ENCODE measurements around the gene CAPN7. TPM values are rescaled to one million over a fixed set of nuclear protein-coding genes. Genes with fewer than 3 reads are reported as not detected.
"Not testable (repeated sequence)": the region's sequence is repeated elsewhere in the genome, so short reads cannot be mapped to it uniquely, and the experiment has no call there.

CAPN7 gene
- polyA plus RNA-seq, 3 donors = 11.7 to 20.8 (median 14.7) TPM

- no peaks in the 10 kb centered on the region for H3K9me3 Mint-ChIP-seq
- intact Hi-C loops (cut with micrococcal nuclease) = no loop called here
Measured at GRCh38 chr3:15185404-15185803, 20.6 kb upstream of the CAPN7 start.

GRCh38 chr3:15186101-15186476 is 20.0 kb upstream of the CAPN7 start:
- Histone ChIP-seq H2AFZ (ENCODE audit: insufficient read depth, low read depth, low read length, poor library complexity, severe bottlenecking) (no peak overlapping the region), H3K79me2 (ENCODE audit: insufficient read depth, low read length) (no peaks in the 10 kb centered on the region), H3K36me3 (replicated peaks in 1 of 2; ENCODE audit: control insufficient read depth in 1 of 2, insufficient read depth in 2 of 2, low read length in 2 of 2) (no peaks in the 10 kb centered on the region), H3K4me3 (replicated peaks in 1 of 3; ENCODE audit: low read depth in 2 of 3, low read length in 3 of 3) (no peak overlapping the region), H3K27ac (ENCODE audit: low read depth in 1 of 2, low read length in 2 of 2) (no peak overlapping the region), H3K27me3 (ENCODE audit: control insufficient read depth in 2 of 2, insufficient read depth in 2 of 2, low read length in 2 of 2) (no peaks in the 10 kb centered on the region), H3K4me1 (ENCODE audit: control insufficient read depth in 1 of 2, insufficient read depth in 2 of 2, low read length in 2 of 2) (no peaks in the 10 kb centered on the region), H3K9ac (ENCODE audit: insufficient read depth, low read length, poor library complexity, severe bottlenecking) (no peak overlapping the region), H4K20me1 (ENCODE audit: insufficient read depth, low read length) (no peaks in the 10 kb centered on the region), H3K4me2 (replicated peaks; ENCODE audit: extremely low read depth, low read length, poor library complexity, severe bottlenecking) (no peak overlapping the region), H3K9me3 (replicated peaks in 1 of 2; ENCODE audit: control insufficient read depth in 1 of 2, insufficient read depth in 1 of 2, low read length in 2 of 2) (no peaks in the 10 kb centered on the region)
- intact Hi-C loops (cut with micrococcal nuclease) = no loop called here
- no peak for DNase-seq
- Mint-ChIP-seq H3K9me3 (no peaks in the 10 kb centered on the region), H3K4me1 (no peaks in the 10 kb centered on the region), H3K27ac (no peak overlapping the region), H3K36me3 (no peaks in the 10 kb centered on the region), H3K4me3 (no peak overlapping the region), H3K27me3 (ENCODE audit: low read depth in 3 of 3) (peaks cover 6 to 10% (median 10%) of the 10 kb centered on the region in 3 donors)
- no peak for TF ChIP-seq CTCF (IDR thresholded peaks at IDR 0.05)
- WGBS (ENCODE audit: insufficient coverage) = no CpG with 5 or more reads among the region's 1 CpG

More at GRCh38 chr3:15185404-15185803, 20.6 kb upstream of the CAPN7 start:
- Histone ChIP-seq H3K9me3 (replicated peaks in 1 of 2; ENCODE audit: control insufficient read depth in 1 of 2, insufficient read depth in 1 of 2, low read length in 2 of 2) (no peaks in the 10 kb centered on the region), H3K9ac (ENCODE audit: insufficient read depth, low read length, poor library complexity, severe bottlenecking) (no peak overlapping the region), H2AFZ (ENCODE audit: insufficient read depth, low read depth, low read length, poor library complexity, severe bottlenecking) (no peak overlapping the region), H3K4me3 (replicated peaks in 1 of 3; ENCODE audit: low read depth in 2 of 3, low read length in 3 of 3) (no peak overlapping the region), H3K36me3 (replicated peaks in 1 of 2; ENCODE audit: control insufficient read depth in 1 of 2, insufficient read depth in 2 of 2, low read length in 2 of 2) (no peaks in the 10 kb centered on the region), H4K20me1 (ENCODE audit: insufficient read depth, low read length) (no peaks in the 10 kb centered on the region), H3K27ac (ENCODE audit: low read depth in 1 of 2, low read length in 2 of 2) (no peak overlapping the region), H3K4me2 (replicated peaks; ENCODE audit: extremely low read depth, low read length, poor library complexity, severe bottlenecking) (no peak overlapping the region), H3K4me1 (ENCODE audit: control insufficient read depth in 1 of 2, insufficient read depth in 2 of 2, low read length in 2 of 2) (no peaks in the 10 kb centered on the region), H3K27me3 (ENCODE audit: control insufficient read depth in 2 of 2, insufficient read depth in 2 of 2, low read length in 2 of 2) (no peaks in the 10 kb centered on the region), H3K79me2 (ENCODE audit: insufficient read depth, low read length) (no peaks in the 10 kb centered on the region)
- H3K4me3 Mint-ChIP-seq = no peak overlapping the region
- H3K36me3 Mint-ChIP-seq = no peaks in the 10 kb centered on the region
- no peak for DNase-seq
- peaks cover 10 to 13% (median 10%) of the 10 kb centered on the region in 3 donors for H3K27me3 Mint-ChIP-seq (ENCODE audit: low read depth in 3 of 3)
- H3K27ac Mint-ChIP-seq = no peak overlapping the region
- 93% methylated on average over 1 of the region's 2 CpGs for WGBS (ENCODE audit: insufficient coverage)
- TF ChIP-seq CTCF (IDR thresholded peaks at IDR 0.05) = no peak
- no peaks in the 10 kb centered on the region for H3K4me1 Mint-ChIP-seq

GRCh38 chr3:15186477-15187164 is 19.4 kb upstream of the CAPN7 start:
- H3K27me3 ChIP-seq (ENCODE audit: control insufficient read depth in 2 of 2, insufficient read depth in 2 of 2, low read length in 2 of 2); H3K79me2 ChIP-seq (ENCODE audit: insufficient read depth, low read length); H3K27ac Mint-ChIP-seq; H3K36me3 ChIP-seq (replicated peaks in 1 of 2; ENCODE audit: control insufficient read depth in 1 of 2, insufficient read depth in 2 of 2, low read length in 2 of 2); H3K4me1 Mint-ChIP-seq; H3K27ac ChIP-seq (ENCODE audit: low read depth in 1 of 2, low read length in 2 of 2); H3K9me3 ChIP-seq (replicated peaks in 1 of 2; ENCODE audit: control insufficient read depth in 1 of 2, insufficient read depth in 1 of 2, low read length in 2 of 2); H3K4me1 ChIP-seq (ENCODE audit: control insufficient read depth in 1 of 2, insufficient read depth in 2 of 2, low read length in 2 of 2); H4K20me1 ChIP-seq (ENCODE audit: insufficient read depth, low read length); H3K4me2 ChIP-seq (replicated peaks; ENCODE audit: extremely low read depth, low read length, poor library complexity, severe bottlenecking); H3K4me3 ChIP-seq (replicated peaks in 1 of 3; ENCODE audit: low read depth in 2 of 3, low read length in 3 of 3); H3K27me3 Mint-ChIP-seq (ENCODE audit: low read depth in 3 of 3); H3K36me3 Mint-ChIP-seq; DNase-seq; H3K4me3 Mint-ChIP-seq; H3K9me3 Mint-ChIP-seq; H3K9ac ChIP-seq (ENCODE audit: insufficient read depth, low read length, poor library complexity, severe bottlenecking); intact Hi-C loops (cut with micrococcal nuclease); H2AFZ ChIP-seq (ENCODE audit: insufficient read depth, low read depth, low read length, poor library complexity, severe bottlenecking): not testable (repeated sequence)
- WGBS (ENCODE audit: insufficient coverage) = 97% methylated on average over 7 of the region's 33 CpGs
